HFF-Myc (cell line): ENCODE data around the gene SUFU.

Source experiments
- DNase-seq: peaks from one replicate; pipeline ENCODE4 v3.0.0-alpha.2; 2011; ENCODE audit warnings: low read depth; ENCODE audit errors: extremely low read depth
- H3K4me3 ChIP-seq: replicated peaks from 2 replicates; pipeline ENCODE4 v1.5.1; 2011; ENCODE audit warnings: low read depth, mild to moderate bottlenecking, control low read depth, low read length
- TF ChIP-seq, protein P1 (sequence below): IDR thresholded peaks from 2 replicates; pipeline ENCODE4 v1.5.1; 2012; ENCODE audit warnings: mild to moderate bottlenecking, low read depth, low read length, control low read depth; ENCODE audit errors: missing control alignments

Gene SUFU

DNA sequence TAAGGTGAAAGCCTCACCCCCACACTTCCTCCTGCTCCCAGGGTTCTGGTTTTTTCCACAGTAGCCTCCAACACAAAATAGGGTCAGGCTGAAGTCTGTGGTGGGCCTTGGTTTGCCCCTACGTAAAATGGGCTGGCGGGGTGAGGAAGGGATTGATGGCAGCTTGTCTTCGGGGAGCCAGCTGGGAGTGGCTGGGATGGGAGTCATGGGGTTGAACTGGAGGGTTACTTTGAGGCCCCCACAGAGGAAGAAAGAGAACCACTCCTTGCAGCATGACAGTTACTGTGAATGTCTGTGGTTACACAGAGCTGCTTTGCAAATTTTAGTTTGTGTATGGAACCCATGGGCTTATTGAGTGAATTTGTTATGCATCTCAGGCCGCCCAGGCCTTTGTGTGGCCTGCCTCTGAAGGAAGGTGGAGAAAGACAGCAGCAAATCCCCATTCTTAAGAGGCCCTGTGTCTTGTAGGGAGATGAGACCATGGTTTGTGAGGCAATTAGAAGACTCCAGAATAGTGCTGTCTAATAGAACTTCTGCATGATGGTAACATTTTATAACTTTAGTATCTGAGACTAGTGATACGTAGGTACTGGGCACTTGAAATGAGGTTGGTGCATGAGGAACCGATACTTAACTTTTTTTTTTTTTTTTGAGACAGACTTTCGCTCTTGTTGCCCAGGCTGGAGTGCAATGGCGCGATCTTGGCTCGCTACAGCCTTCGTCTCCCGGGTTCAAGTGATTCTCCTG, 148.6 kb downstream of the SUFU start:
- DNase-seq: no peak
- TF ChIP-seq, protein P1, sequence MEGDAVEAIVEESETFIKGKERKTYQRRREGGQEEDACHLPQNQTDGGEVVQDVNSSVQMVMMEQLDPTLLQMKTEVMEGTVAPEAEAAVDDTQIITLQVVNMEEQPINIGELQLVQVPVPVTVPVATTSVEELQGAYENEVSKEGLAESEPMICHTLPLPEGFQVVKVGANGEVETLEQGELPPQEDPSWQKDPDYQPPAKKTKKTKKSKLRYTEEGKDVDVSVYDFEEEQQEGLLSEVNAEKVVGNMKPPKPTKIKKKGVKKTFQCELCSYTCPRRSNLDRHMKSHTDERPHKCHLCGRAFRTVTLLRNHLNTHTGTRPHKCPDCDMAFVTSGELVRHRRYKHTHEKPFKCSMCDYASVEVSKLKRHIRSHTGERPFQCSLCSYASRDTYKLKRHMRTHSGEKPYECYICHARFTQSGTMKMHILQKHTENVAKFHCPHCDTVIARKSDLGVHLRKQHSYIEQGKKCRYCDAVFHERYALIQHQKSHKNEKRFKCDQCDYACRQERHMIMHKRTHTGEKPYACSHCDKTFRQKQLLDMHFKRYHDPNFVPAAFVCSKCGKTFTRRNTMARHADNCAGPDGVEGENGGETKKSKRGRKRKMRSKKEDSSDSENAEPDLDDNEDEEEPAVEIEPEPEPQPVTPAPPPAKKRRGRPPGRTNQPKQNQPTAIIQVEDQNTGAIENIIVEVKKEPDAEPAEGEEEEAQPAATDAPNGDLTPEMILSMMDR: no peak
- H3K4me3 ChIP-seq: no peak overlapping the region

DNA sequence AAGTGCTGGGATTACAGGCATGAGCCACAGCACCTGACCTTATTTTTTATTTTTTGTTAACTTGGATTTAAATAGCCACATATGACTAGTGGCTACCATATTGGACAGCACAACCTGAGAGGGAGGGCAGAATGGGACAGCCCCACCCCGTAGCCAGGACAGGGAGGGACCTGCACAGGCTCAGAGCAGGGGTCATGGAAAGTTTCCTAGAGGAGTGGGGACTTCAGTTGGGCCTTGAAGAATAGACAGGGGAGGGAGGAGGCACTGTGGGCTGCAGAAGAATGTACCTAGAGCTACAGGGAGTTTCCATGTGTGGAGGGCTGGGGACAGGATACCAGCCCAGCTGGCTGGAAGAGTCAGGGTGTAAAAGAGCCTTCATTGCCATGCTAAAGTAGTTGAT, 149.3 kb downstream of the SUFU start:
- TF ChIP-seq, protein P1: no peak
- DNase-seq: no peak
- H3K4me3 ChIP-seq: no peak overlapping the region

DNA sequence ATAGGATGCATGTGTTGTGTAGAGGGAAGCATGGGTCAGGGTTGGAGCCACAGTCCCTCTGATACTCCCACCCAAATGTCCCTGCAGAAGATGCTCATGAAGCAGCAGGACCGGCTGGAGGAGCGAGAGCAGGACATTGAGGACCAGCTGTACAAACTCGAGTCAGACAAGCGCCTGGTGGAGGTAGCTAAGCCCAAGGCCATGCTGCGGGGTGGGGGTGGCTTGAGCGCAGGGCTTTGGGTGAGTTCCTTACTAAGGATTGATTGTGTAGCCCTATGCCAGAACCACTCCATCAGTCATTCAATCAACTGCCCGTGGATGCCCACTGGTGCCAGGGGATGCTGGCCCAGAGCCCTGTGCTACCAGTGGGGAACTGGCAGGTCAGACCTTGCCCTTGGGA, 150.8 kb downstream of the SUFU start:
- no peak overlapping the region for H3K4me3 ChIP-seq
- TF ChIP-seq, protein P1: no peak
- DNase-seq: no peak

DNA sequence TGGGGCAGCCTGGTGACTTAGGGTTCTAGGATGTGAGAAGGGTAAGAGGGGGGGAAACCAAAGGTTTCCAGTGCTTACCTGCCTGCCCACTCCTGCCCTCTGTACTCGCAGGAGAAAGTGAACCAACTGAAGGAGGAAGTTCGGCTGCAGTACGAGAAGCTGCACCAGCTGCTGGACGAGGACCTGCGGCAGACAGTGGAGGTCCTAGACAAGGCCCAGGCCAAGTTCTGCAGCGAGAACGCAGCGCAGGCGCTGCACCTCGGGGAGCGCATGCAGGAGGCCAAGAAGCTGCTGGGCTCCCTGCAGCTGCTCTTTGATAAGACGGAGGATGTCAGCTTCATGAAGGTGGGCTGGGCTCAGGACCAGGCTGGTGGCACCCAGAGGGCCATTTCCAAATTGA, 151.2 kb downstream of the SUFU start:
- TF ChIP-seq, protein P1: no peak
- no peak for DNase-seq
- no peak overlapping the region for H3K4me3 ChIP-seq

DNA sequence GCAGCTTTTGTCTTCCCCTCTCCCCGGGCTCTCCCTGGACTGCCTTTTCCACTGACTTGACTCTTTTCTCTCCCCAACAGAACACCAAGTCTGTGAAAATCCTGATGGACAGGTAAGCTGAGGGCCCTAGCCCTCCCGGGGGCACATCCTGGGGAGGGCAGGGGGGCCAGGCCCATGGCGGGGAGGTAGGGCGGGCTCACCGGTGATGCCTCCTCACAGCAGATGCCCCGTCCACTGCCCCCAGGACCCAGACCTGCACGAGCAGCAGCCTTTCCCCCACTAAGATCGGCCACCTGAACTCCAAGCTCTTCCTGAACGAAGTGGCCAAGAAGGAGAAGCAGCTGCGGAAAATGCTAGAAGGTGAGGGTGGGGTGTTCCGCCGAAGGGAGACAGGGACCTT, 152.3 kb downstream of the SUFU start:
- DNase-seq: no peak
- TF ChIP-seq, protein P1: no peak
- no peak overlapping the region for H3K4me3 ChIP-seq

DNA sequence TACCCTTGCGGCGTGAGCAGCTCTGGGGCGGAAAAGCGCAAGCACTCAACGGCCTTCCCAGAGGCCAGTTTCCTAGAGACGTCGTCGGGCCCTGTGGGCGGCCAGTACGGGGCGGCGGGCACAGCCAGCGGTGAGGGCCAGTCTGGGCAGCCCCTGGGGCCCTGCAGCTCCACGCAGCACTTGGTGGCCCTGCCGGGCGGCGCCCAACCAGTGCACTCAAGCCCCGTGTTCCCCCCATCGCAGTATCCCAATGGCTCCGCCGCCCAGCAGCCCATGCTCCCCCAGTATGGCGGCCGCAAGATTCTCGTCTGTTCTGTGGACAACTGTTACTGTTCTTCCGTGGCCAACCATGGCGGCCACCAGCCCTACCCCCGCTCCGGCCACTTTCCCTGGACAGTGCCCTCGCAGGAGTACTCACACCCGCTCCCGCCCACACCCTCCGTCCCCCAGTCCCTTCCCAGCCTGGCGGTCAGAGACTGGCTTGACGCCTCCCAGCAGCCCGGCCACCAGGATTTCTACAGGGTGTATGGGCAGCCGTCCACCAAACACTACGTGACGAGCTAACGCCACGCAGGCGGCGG, 153.1 kb downstream of the SUFU start:
- H3K4me3 ChIP-seq: no peak overlapping the region
- TF ChIP-seq, protein P1: no peak
- DNase-seq: no peak
